Islet of Langerhans (tissue), 1 donor: Measurements from ENCODE around the gene MRPL53.
"Not testable (repeated sequence)": the region's sequence is repeated elsewhere in the genome, so short reads cannot be mapped to it uniquely, and the experiment has no call there.

ENCODE experiments used
- FAIRE-seq: peaks from one replicate; lab custom pipeline; 2011; peaks lifted over from hg19 to GRCh38; lab: Jason Lieb, UNC

MRPL53 gene

GRCh38 chr2:74448771-74449170 is 23.7 kb downstream of the MRPL53 start:
- no peak for FAIRE-seq

- no peak for FAIRE-seq
Observed at GRCh38 chr2:74447230-74447999, 25.1 kb downstream of the MRPL53 start.

GRCh38 chr2:74444498-74445318 is 27.8 kb downstream of the MRPL53 start:
- FAIRE-seq = no peak

DNA sequence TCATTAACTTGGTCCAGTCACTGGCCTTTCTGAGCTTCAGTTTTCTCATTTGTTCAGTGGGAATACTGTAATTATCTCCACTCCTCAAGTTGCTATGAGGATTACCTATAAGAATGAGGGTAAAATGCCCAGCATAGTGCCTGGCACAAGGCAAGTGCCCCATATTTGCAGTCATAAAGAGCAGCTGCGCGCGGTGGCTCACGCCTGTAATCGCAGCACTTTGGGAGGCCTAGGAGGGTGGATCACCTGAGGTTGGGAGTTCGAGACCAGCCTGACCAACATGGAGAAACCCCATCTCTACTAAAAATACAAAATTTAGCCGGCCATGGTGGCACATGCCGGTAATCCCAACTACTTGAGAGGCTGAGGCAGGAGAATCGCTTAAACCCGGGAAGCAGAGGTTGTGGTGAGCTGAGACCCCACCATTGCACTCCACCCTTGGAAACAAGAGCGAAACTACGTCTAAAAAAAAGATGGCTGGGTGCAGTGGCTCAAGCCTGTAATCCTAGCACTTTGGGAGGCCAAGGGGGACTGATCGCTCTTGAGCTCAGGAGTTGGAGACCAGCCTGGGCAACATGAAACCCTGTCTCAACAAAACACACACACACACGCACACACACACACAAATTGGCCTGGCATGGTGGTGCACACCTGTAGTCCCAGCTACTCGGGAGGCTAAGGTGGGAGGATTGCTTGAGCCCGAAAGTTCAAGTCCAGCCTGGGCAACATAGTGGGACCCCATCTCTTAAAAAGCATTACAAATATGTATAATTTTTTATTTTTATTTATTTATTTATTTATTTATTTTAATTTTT is 29.8 kb downstream of the MRPL53 start:
- not testable (repeated sequence) for FAIRE-seq

- peak; percentile 82 for FAIRE-seq
Observed at GRCh38 chr2:74441690-74442482, 30.6 kb downstream of the MRPL53 start, which contains the start of gene RTKN. RTKN (minus strand) TSS chr2:74441937; CDS start chr2:74441816, 121 bp downstream.

DNA sequence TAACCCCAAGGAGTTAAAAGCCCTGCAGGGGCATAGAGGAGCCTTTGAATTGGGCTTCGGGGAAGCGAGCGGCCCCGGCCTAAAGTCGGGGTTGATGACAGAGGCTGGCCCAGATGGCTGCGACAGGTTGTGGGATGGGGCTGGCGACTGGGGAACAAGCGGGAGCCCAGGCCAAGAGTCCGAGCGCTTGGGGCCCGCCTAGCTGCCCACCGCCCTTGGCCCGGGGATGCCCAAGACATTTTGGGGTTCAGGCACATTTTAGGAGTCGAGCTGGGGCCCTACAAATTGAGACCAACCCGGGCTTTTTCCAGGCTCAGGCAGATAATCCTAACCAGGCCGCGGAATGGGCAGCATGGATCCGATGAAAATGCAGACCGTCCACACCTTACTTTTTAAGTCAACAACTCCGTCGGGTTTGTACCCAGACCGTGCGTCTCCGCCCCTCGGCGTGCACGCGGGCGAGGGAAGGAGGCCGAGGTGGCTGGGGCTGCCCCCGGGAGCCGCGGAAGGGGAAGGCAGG is 31.2 kb downstream of the MRPL53 start:
- FAIRE-seq = no peak

- no peak for FAIRE-seq
Observed at GRCh38 chr2:74440378-74441169, 31.9 kb downstream of the MRPL53 start.

GRCh38 chr2:74439803-74440377 is 32.6 kb downstream of the MRPL53 start:
- FAIRE-seq = no peak

- no peak for FAIRE-seq
Observed at GRCh38 chr2:74439373-74439772, 33.1 kb downstream of the MRPL53 start.

DNA sequence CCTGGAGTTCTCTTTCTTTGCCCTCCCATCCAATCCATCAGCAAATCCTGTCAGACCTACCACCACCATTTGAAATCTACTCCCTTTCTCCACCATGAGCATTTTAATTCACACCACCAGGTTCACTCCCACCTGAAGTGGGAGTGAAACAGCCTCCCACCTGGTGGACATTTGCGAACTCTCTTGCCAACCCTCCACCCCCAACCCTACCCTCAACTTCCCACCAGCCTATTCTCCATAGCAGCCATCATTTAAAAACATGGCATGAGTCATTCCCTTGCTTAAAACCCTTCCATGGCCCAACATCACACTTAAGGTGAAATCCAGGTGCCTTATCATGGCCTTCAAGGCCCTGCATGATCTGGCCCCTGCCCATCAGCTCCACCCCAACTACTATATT is 34.2 kb downstream of the MRPL53 start:
- FAIRE-seq = no peak

DNA sequence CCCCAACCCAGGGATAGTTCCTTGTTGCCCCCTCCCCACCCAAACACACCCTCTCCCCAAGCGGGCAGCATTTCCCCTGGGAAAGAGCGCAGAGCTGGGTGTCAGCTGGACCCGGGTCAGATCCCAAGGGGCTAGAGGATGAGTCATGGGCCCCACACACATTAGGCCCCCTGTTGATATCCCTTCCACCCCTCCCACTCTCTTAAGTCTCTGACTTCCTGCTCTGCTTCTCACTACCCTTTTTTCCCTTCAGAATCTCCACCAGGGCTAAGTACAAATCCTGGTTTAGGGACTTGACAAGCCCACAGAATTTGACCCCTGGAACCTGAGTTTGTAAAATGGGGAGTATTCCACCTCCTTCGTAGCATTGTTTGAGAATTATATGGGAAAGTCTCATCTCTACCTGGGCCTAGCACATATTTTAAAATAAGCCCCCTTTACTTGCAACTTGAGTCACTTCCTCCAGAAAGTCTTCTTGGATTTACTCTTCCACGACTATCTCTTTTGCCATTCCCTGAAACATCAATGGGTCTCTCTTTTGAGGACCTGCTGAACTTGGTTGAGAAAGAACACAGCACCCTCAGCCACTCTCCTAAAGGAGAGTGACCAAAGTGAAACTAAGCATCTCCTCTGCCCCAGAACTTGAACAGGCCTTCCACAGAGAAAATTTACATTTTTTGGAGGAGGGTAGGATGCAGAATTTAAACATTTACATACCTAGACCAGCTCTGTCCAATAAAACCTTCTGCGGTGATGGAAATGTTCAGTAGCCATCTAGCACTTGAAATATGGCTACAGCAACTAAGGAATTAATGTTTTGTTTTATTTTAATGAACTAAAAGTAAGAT is 35.4 kb downstream of the MRPL53 start:
- no peak for FAIRE-seq

DNA sequence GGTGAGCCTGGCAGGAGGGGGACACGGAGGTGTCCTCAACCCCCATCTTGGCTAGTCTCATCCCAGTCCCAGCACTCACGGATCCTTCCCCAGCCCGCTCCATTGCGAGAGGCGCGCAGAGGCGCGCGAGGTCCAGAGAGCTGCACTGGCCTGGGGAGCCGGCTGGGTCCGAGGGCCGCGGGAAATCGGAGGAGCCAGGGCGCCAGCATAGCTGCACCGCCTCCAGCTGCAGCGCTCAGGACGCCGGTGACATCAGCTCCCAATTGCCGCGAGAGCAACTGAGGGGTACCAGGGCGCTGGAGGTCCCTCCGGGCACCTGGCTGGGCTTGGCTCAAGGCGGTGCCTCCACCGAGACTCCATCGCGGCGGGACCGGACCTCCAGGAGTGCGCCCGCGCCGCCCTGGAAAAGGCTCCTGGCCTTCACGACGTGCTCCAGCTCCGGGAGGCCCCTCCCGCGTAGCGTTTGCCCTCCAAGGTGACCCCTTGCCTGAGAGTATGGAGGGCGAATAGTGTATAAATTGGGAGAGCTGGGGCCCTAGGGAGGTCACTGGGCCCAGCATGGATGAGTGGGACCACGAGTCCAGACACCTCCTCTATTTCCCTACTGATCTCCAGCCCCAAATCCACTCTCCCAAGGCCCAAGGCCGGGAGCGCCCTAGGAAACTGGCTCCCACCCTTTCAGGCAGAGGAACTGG is 36.2 kb downstream of the MRPL53 start:
- FAIRE-seq = no peak

- FAIRE-seq = no peak
Observed at GRCh38 chr2:74430502-74430901, 42.0 kb downstream of the MRPL53 start.

- no peak for FAIRE-seq
Observed at GRCh38 chr2:74429487-74430451, 42.7 kb downstream of the MRPL53 start.

DNA sequence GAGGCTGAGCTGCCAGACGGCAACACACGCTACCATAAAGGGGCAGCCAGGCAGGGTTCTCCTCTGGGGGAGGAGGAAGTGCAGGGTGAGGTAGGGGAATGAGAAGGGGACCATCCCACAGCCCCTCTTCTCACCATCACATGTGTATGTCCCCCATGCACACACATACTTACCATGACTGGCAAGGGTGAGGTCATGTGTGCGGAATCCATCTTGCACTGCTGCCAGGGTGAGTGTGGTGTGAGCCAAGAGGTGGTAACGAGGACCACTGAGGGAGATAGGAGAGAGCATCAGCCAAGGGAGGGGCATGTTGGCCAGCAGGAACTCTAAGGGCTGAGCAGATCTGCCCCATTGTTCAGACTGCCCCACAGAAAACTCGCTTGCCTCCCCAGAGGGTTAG is 43.8 kb downstream of the MRPL53 start:
- no peak for FAIRE-seq

DNA sequence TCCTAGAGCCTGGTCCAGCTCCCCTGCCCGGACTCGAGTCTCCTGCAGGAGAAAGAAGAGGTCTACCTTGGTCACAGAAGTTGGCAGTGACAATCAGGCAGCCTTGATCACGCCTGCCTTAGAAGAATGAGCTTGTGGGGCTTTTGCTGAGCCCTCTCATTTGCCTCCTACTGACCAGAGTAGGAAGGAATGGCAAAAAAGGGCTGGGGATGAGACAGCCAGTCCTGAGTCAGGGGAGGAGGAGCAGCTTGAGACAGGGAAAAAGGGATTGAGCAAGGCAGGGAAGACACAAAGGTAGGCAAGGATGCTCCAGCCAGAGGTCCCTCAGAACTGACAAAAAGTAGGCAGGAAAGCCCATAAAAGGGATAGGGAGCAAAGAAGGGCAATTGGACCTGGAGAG is 44.9 kb downstream of the MRPL53 start:
- no peak for FAIRE-seq

DNA sequence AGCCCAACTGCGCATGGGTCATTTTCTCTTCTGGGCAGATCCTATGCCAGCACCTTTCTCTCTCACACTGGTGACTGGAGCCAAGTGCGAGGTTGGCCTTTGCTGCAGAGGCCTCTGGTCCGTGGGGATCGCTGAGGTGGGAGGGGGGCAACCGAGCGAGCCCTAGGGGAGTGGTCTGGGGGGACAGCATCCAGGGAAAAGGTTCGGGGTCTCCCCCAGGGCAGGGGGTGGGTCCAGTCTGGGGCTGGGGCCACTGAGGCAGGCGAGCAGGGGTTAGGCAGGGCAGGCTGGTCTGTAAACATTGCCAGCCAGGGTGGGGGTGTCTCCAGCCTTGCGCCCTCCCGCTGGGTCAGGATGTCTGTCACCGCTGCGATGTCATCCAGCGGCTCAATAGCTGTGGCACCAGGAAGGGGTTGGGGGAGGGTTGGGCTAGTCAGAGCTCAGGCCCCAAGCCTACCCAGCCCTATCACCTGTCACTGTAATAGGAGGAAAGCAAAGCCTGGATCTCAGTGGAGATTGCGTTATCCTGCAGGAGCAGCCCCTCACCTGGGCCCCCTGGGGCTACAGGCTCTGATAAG is 46.2 kb downstream of the MRPL53 start:
- FAIRE-seq = no peak
